Effector CD4-positive, alpha-beta T cell (primary cell): ENCODE data around the gene CCT7.
A peak's percentile ranks its signal among the peaks of the same experiment; 100 is the strongest.

Source experiments
- DNase-seq: peaks from one replicate; pipeline ENCODE4 v3.0.0-alpha.2; 2020

The CCT7 gene

DNA sequence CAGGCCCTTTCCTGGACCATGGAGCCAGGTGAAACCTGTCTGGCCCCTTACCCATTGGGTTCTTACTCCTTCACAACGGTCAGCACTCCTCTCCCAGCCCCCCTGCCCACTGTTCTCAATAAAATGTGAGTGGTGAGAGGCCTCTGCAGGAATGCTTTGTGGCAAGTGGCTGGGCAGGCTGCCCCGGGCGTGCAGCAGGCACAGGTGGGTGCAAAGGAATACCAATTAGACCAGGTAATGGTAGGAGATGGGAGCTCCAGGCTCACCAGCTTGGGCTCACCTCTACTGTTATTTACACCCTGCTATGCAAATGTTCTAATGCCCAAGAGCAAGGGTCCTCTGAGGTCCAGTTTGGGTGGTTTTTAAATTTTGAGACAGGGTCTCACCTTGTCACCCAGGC lies 7.0 kb upstream of the CCT7 start:
- no peak for DNase-seq

DNA sequence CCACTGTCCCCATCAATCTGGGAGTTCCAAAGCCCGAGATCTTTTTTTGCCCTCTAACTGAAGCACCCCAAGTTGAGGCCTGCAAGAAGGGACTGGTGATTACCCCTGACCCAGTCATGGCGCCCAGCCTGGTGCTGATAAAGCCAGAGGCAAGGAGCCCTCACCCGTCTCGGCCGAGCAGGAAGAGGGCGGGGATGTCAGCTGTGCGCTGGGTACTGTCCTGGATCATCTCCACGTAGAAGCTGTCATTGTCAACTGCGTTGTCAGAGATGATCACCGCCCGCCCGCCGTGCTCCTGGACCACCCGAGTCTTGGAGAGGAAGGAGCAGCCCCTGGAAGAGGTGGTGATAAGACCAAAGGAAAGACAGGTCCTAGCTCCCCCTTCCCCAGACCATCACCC lies 5.5 kb upstream of the CCT7 start:
- no peak for DNase-seq

DNA sequence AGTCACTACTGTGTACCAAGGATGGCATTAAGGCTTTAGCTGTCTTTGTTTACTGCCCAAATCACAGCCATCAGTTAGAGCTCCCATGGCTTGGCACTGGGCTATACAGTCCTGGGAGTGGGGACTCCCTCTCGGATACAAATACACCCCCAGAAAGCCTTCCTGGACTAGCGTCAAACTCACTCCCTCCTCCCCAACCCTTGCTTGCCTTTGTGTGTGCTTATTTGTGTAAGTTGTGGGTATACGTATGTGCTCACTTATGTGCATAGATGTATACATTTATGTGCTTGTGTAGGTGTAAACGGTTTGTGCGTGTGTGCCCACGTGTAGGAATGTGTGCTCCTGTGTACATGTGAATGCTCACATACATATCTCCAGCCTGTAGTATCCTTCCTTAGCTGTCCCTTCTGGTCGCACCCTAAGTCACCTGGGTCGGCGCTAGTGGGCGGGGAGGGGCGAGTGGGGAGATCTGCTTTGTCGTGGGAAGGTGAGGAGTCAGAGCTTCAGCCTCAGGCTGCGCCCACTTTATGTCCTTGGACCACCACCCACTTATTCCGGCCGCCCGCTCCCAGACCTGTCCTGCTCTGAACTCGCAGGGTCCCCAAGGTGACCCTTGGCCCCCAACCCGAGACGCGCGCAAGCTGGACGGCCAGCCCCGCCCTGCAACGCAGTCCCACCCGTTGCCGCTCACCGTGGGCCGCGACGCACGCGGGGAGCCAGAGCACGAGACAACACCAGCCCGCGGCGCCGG lies 1.5 kb upstream of the CCT7 start:
- DNase-seq: no peak

DNA sequence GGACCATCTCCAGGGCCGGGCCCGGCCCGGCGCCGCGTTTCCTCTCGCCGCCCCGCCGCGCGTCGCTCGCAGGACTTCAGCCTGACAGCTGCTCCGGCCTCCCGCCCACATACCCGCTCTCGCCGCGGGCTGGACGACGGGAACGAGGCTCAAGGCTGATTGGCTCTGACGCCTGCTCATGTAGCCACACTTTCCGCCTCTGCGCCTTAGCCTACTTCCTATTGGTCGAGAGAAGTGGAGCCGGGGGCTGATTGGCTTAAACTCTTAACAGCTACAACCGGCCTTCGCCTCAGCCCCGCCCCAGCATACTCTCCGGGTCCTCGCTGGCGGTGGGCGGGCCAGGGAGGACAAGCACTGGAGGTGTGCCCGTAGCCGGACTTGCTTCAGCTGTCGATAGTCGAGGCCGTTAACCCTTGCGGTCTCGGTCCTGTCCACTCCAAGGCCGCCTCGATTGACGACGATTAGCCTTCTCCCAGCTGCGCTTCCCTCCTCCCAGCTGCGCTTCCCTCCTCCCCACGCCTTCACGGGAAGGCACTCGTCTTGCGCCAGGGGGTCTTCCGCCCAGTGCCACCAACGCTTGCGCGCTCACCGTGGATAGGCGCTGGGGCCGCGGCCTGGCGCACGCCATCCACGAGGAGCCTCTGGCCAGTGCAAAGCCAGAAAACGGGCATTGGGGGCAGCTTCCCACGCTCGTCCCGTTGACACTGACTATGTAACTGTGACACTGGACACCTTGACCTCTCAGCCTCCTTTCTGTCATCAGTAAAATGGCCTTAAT lies 765 bp upstream of the CCT7 start, which contains the start of gene PRADC1:
PRADC1 (minus strand) TSS at position 86 of the 778 bp plus-strand sequence; CDS start at position 7, 79 bp downstream.
- peak; percentile 94 for DNase-seq

DNA sequence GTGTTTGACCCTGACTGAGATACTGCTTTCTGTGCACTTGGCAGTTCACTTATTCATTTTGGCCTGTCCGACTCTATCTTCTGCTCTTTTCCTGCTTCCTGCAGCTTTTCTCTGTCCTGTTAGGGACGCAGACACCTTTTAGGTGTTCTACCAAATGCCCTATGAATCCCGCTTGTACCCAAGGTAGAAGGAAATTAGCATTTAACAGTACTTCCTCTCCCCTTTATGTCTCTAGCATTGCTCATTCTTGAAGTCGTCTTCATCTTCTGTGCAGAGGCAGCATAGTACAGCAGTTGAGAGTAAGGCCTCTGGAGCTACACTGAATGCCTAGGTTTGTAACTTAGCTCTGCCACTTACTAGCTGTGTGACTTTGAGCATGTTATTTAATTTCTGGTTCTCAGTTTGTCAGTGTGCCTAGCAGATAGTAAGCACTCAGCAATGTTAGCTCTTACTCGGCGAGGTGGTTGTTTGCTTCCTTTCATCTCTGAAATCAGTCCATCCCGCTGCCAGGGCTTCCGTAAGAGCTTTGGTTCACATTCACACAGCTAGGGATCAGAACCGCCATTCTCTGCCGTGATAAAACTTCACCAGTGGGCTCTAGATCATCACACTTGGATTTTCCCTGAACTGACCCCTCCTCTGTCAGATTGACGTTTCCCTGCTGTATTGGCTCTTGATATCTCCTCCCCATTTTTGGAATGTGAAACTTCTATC lies 1.4 kb downstream of the CCT7 start:
- no peak for DNase-seq

DNA sequence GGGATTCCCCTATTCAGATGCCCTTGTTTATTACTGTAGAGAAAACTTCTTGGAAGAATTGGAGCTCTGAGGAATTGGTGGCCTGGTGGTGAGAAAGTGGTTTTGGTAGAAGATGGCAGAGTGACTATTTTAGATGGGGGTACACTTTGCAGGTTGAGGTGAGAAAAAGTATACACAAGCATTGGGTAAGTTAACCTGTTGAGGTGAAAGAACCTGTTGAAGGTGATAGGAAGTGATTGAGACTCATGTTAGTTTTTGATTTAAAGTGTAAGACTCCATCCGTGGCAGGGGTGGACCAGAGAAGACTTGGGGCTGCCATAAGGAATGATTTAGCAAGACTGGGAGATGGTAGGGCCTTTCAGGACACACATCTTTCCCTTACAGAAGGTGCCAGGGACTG lies 3.1 kb downstream of the CCT7 start:
- no peak for DNase-seq

DNA sequence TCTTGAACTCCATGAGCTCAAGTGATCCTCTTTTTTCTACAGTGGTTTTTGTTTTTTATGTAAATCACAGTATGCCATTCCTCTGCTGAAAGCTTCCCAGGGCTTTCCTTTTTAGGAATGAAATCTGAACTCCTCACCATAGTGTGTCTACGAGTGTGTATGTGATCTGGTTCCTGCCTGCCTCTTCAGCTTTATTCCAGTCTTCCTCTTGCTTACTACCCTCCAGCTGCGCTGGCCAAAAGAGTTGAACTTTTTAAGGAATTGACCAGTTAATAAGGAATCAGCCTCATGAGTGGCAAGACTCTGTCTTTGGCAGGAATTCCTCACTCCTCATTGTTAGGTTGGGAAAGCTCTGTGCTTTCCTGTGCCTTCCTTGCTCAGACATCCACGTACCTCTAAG lies 4.0 kb downstream of the CCT7 start:
- DNase-seq: no peak

DNA sequence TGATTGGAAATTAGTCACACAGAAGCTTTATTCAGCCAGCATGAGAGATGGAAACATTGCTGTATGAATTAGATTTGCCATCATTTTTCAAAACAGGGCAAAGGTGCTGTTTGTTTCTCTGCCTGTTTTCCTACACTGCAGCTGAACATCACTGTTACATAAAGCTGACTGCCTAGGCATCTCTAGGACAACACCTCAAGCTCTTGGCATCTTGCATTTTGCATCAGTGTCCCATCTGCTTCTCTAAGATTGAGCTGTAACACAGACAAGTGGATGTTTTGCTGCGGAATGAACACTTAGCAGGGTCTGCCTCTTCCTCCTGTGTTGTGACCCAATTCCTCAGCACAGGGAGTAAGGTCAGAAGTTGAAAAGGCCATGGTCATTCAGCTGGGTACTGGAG lies 4.9 kb downstream of the CCT7 start:
- no peak for DNase-seq

DNA sequence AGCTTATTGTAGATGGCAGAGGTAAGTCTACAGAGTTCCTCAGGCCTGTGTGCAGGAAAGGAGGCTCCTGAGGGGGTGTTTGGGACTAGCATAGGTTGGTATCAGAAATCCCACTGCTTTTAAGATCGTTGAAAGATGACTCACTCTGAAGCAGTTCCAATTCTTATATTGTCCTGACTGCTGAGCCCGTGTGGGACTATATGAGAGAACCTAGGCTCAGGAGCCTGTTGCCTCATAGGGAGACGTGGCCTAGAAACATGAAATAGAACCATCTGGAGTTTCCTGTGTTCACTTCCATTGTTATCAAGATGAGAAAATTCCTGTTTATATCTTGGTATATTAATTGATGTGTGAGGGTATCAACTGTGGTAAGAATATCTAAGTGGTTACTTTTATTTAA lies 5.7 kb downstream of the CCT7 start:
- DNase-seq: no peak

DNA sequence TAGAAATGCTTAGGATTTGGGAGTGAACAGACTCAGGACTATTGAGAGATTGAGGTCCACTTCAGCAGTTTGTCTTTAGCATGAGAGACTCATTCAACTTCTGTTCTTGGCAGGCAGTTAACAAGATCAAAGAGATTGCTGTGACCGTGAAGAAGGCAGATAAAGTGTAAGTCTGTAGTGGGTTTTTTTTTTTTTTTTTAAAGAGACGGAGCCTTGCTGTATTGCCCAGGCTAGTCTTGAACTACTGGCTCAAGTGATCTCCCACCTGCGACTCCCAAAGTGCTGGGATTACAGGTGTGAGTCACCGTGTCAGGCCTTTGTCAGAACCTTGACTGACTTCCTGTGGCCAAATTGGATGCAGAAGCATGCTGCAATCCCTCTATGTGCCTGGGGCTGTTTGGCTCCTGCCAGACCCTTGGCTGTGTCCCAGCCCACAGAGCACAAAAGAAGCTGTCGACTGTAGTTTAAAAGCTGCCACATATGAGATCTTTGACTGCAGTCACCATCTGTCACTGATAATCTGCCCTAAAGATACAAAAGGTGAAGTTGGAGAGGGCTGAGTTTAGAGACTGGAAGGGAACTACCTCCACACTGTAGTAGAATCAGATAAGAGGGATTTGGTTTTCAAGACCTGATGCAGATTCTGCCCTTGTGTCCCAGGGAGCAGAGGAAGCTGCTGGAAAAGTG lies 9.9 kb downstream of the CCT7 start:
- DNase-seq: no peak

DNA sequence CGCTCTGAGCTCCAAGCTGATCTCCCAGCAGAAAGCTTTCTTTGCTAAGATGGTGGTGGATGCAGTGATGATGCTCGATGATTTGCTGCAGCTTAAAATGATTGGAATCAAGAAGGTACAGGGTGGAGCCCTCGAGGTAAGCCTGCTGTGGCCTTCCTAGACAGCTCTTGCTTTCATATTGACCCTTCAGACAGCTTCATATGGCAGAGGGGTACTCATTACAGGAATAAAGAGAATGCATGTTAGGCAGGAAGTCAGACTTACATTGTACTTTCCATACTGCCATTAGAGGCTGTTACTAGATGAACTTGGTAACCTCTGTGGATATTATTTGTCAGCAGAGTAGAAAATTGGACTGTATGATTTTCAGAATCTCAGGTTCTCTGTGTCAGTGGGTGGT lies 10.5 kb downstream of the CCT7 start:
- no peak for DNase-seq

DNA sequence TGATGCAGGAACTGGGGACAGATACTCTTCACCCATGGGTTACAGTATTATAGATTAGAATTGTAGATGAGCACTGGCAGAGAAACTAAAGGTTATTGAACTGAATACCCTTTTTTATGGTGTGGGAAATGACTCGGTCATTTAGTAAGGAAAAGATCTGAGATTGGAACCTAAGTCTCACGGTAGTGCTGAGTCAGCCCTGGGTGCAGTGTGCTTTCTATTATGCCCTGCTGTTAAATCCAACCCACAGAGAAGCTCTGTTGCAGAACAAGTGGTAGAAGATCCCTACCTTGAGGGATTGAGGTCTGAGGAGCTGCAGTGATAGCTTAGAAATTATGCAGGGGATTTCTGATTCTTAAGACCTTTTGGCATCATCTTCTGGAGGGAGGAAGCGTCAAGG lies 12.7 kb downstream of the CCT7 start:
- no peak for DNase-seq

DNA sequence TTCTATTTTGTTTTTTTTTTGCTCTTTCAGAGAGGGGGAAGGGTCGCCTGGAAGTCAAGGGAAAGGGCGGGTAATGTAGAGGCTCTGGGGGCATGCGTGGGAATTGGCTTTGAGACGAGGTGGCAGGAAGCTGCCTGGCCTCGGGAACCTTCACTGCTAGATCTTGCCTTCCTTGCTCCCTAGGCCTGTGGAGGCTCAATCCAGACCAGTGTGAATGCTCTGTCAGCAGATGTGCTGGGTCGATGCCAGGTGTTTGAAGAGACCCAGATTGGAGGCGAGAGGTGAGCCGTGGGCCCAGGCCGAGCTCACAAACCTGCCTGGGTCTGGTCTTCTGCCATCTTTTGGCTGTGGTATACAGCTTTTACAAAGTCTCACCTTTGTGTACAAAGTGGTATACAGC lies 15.5 kb downstream of the CCT7 start:
- no peak for DNase-seq

DNA sequence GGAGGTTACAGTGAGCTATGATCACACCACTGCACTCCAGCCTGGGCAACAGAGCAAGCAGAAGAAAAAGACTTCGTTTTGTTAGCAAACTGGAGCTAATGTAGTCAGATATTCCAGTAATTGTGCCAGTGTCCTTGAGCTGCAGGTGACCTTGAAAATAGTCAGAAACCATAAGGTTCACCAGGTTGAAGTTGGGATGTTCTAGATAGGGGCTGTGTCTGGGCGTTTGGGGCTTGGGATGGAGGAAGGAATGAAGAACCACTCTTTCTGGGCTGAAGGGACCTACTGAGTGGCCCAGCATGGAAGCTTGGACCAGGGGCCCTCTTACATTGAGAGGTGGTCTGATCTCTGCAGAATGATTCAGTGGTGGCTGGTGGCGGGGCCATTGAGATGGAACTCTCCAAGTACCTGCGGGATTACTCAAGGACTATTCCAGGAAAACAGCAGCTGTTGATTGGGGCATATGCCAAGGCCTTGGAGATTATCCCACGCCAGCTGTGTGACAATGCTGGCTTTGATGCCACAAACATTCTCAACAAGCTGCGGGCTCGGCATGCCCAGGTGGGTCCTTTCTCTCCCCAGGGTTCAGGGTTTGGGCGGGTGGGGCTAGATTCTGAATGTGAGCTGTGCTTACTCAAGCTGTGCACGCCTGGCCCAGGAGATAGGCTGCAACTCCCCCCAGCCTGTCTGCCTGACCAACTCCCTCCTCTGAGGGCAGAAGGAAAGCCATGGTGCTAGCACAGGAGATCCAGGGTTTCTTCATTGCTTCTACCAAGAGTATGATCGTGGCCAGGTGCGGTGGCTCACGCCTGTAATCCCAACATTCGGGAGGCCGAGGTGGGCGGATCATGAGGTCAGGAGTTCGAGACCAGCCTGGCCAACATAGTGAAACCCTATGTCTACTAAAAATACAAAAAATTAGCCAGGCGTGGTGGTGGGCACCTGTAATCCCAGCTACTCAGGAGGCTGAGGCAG lies 17.1 kb downstream of the CCT7 start:
- DNase-seq: no peak

DNA sequence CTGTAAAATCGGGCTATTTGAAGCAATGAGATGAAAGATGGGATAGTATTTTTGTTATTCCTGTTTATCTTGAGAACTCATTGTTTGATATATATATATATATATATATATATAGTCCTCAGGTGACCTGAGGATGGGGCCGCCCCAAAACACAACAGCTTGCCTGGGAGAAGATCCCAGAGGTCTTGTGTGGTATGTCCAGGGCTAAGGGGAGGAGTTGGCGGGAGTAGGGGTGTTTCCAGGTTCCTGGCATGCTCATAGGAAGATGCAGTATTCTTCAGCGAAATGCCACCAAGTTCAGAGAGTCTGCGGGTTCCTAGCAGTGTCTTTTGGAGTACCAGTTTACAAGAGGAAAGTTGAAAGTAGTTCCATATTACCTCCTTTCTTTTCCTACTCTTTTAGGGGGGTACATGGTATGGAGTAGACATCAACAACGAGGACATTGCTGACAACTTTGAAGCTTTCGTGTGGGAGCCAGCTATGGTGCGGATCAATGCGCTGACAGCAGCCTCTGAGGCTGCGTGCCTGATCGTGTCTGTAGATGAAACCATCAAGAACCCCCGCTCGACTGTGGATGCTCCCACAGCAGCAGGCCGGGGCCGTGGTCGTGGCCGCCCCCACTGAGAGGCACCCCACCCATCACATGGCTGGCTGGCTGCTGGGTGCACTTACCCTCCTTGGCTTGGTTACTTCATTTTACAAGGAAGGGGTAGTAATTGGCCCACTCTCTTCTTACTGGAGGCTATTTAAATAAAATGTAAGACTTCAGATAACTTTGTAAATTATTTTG lies 18.3 kb downstream of the CCT7 start:
- no peak for DNase-seq

DNA sequence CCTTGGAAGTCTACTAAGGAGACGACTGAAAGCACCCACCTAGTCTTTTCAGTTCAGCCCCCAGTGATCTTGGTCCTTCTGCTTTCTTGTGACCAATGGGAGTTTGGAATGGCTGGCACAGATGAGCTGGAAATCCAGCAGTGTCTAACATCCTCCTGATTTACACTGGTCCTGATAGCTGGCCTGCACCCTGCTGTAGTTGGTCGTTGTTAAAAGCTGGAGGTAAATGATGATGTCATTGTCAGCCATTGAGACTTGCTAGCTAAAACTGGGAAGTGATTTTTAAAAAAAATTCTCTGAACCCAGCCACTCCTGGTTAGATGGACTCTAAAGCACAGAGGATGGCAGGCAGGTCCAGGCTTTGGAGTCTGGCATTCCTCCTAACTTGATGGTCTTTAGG lies 19.3 kb downstream of the CCT7 start:
- no peak for DNase-seq

DNA sequence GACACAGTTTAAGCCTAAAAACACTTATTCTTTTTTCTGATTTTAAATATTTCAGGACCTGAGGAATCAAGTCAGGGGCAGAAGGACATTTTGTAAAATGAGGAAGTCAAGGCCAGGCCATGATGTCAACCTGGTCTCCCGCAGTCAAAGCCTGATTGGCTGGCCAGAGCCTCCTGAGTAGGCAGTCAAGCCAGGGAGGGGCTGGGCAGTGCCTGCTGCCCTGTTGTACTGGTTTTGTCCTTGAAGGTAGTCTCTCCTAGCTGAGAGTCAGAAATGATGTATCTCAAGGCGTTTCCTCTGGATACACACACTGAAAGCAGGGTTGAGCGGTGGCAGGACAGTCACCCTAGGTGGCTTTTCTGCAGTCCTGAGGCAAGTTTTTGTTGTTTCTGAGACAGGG lies 19.8 kb downstream of the CCT7 start:
- no peak for DNase-seq

DNA sequence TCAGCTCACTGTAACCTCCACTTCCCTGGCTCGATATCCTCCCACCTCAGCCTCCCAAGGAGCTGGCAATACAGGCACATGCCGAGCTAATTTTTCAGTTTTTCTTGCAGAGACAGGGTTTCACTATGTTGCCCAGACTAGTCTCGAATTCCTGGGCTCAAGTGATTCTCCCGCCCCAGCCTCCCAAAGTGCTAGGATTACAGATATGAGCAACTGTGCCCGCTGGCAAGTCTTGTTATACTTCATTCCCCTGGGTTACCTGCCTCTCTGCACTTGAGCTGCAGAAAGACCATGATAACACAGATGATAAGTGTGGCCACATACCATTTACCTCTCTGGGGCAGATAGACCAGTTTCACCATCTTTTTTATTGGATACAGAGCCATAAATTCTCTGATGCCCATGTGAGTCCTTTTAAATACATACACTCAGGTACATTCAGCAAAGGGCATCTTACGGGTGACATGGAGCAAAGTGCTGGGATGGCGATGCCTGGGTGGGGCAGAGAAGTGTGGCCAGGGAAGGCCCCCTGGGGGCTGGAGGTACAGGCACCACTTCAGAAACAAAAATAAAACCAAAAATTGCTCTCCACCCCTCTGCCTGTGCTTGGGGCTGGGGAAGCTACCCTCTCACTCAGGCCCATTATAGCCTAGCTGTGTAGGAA lies 20.4 kb downstream of the CCT7 start:
- DNase-seq: no peak

DNA sequence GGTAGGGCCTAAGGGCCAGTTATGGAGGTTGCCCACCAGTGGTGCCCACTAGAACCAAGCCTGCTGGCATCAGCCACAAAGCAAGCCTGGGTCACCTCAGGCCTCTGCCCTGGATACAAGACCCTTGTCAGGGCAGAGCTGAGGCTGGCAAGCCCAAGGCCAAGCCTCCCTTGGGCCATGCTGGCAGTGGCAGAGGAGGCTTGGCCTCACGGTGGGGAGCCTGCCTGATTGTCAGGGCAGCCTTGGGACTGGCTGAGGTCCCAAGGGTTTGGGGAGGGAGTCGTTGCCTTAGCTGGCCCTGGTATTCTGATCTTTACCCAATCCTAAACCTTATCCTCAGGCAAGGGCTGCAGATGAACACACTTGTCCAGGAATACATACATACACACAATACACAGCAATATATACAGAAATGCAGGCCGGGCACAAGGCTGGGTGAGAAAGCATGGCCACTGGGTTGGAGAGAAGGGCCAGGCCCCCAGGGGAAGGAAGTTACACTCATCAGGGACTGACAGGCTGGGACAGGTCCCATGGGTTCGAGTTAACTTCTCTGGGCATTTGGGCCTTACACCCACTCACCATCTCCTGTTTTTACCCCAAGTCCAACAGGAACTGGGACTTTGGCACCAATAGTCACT lies 21.0 kb downstream of the CCT7 start:
- no peak for DNase-seq
